ENCODE data around the gene PPP1R16B. TPM values are rescaled to one million over a fixed set of nuclear protein-coding genes. Genes with fewer than 3 reads are reported as not detected.
"Not testable (repeated sequence)": the region's sequence is repeated elsewhere in the genome, so short reads cannot be mapped to it uniquely, and the experiment has no call there.

PPP1R16B gene
- total RNA-seq, 1 experiment from 2014 or later = under 0.01 TPM

DNA sequence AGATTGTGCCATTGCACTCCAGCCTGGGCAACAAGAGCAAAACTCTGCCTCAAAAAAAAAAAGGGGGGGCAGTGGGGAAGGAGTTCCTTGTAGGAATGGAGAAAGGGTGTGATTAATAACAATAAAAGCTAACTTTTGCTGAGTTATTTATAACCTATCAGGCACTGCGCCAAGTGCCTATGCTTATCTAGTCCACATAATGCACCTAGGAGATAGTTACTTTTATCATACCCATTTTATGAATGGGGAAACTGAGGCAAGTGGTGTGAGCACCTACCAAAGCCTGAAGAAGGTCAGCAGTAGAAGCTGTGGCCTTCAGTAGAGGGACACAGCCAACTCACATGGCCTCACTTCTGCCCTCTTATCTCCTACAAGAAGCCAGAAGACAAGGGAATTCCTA lies 13.6 kb upstream of the PPP1R16B start:
- DNase-seq (ENCODE audit: low read depth) = no peak

DNA sequence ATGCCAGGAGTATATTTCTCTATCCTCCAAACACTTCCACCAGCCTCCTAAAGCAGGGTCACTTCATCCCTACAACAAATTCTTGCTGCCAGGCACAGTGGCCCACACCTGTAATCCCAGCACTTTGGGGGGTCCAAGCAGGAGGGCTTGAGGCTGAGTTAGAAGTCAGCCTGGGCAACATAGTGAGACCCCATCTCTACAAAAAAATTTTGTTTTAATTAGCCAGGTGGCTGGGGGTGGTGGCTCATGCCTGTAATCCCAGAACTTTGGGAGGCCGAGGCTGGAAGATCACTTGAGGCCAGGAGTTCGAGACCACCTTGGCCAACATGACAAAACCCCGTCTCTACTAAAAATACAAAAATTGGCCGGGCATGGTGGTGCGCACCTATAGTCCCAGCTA lies 11.4 kb upstream of the PPP1R16B start:
- not testable (repeated sequence) for DNase-seq (ENCODE audit: low read depth)

- DNase-seq (ENCODE audit: low read depth) = no peak
Observed at GRCh38 chr20:38798266-38798665, 7.2 kb upstream of the PPP1R16B start.

DNA sequence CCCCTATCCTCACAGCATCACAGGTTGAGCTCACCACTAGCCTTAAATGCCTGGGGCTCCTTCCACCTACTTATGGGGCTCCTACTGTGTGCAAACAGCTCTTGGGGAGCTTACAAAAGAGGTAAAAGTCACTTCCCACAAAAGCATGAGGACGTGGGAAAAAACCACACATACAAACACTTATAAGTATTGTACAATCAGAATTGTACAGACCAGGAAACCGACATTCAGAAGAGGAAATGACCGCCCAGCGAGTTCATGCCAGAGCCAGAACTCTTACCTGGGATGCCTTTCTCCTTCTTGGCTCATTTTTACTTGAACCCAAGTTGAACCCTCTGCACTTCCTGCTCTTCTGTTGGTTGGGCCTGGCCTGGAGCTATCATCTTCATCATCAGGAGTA lies 6.3 kb upstream of the PPP1R16B start:
- no peak for DNase-seq (ENCODE audit: low read depth)

DNA sequence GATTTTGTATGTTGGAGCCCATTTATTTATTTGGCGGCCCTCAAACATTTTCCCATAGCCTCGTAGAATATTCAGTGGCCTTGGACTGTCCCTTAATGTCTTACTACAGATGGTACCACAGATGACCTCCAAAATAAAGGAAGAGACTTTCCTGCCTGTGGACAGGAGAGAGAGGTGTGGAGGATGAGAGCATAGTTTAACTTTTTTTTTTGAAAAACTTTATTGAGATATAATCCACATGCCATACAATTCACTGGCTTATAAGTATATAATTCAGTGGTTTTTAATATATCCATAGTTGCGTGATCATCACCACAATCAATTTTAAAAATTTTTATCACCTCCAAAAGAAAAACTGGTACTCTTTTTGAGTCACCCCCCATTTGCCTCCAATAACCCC lies 4.6 kb upstream of the PPP1R16B start:
- DNase-seq (ENCODE audit: low read depth) = no peak

DNA sequence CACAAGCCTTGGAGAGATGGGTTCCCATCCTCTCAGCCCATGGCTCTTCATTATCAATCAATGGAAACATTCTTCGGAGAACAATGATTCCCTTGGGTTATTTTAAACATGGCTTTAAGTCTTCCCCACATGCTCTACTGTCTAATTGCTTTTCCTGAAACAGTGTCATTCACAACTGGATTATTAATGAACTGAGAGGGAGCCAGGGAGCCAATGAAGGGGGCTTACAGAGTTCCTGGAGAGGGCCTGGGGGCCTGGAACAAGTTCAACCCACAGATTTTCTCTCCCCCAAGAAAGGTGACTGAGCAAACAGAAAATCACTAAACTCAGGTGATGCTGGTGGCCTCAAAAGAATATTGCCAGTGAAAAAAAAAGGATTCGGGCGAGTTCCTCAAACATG lies 1.3 kb upstream of the PPP1R16B start:
- no peak for DNase-seq (ENCODE audit: low read depth)

- DNase-seq (ENCODE audit: low read depth) = no peak
Observed at GRCh38 chr20:38804682-38805501, 605 bp upstream of the PPP1R16B start.

- DNase-seq (ENCODE audit: low read depth) = no peak
Observed at GRCh38 chr20:38805958-38806854, 709 bp downstream of the PPP1R16B start.

DNA sequence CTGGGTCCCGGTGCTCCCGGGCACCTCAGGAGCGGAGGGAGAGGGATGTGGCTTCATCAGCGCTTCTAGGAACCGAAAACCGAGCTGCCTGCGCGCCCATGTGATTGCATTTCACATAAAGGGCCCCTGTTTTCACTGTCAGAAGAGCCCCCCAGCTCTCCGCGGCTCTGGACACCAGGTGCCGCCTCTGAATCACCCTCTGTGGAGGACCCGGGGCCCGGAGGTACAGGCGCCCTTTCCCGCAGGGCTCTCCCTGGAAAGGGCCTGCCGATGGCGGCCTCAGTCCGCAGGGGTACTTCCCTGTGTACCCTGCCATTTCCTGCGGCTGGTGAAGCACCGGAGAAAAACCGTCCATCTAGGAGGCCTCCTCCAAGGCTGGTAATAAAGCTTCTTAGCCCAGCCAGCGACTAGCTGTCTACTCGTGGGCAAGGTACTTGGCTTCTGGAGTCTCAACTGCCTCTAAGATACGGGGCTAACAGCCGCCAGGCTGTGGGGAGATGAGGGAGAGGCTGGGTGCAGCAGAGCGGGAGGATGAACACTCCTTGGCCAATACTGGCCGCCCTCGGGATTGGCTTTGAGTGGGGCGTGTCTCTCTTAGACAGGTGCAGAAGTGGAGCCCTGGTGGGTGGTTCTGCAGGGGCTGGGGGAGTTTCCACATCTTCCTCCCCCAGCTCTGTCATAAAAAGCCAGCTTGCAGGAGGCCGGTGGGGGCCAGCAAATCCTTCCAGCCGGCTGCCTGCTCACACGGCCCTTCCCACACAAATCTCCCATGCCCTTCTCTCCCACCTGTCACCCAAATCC lies 1.6 kb downstream of the PPP1R16B start:
- no peak for DNase-seq (ENCODE audit: low read depth)

DNA sequence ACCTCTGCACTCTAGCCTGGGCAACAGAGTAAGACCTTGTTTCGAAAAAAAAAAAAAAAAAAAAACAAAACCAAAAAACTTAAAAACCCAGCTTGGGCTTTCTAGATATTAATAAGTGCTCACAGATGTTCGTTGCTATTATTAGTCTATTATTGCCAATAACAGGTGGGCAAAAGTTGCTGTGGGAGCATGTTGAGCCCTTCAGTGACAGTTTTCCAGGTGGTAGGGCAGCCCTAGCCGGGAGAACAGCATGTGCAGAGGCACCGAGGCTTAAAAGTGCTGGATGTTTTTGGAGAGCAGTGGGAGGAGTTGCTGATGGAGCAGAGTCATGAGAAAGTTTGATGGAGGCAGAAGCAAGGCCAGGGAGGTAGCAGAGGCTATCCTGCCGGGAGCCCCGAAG lies 4.4 kb downstream of the PPP1R16B start:
- no peak for DNase-seq (ENCODE audit: low read depth)

DNA sequence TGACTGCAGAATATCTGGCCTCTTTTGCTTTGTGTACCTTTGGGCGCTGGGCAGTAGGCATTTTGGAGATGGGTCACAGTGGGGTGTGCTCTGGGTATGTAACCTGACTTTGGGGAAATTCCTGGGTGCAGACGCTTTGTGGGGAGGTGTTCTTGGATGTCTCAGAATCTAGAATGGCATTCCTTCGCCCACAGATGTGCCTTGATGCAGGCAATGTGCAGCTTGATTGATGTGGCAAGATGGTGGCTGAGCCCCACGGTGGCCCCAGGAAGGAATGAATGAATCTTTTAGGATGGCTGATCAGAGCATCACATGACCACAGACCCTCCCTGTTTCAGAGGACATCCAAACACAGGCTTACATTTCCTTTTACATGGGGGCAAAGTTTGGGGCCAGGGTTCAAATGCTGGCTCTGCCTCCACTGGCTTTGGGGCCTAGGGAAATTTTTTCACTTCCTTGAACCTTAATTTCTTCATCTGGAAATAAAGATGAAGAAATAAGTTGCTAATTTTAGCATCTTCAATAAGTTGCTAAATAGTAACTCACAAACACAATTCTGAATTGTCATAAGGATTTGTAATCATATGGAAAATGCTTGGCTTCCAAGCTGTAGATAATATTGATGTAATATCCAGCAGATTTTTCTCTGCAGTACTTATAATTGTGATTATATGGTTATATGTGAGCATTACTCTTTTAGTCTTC lies 5.6 kb downstream of the PPP1R16B start:
- no peak for DNase-seq (ENCODE audit: low read depth)

DNA sequence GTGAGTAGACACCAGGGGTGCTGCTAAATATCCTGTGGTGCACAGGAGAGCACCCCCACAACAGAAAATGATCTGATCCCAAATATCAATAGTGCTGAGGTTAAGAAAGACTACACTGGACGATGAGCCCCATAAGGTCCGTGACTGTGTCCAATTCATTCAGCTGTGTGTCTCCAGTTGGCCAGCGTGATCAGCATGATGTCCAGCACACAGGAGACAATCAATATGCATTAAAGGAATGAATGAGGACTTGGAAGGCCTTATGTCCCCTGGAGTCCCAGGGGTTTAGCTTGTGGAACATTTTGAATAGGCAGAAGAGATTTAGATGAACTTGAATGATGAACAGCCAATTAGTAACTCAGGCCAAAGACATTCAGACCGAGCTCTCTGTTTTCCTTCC lies 6.3 kb downstream of the PPP1R16B start:
- DNase-seq (ENCODE audit: low read depth) = no peak

GRCh38 chr20:38812182-38812581 lies 6.7 kb downstream of the PPP1R16B start:
- DNase-seq (ENCODE audit: low read depth) = no peak

DNA sequence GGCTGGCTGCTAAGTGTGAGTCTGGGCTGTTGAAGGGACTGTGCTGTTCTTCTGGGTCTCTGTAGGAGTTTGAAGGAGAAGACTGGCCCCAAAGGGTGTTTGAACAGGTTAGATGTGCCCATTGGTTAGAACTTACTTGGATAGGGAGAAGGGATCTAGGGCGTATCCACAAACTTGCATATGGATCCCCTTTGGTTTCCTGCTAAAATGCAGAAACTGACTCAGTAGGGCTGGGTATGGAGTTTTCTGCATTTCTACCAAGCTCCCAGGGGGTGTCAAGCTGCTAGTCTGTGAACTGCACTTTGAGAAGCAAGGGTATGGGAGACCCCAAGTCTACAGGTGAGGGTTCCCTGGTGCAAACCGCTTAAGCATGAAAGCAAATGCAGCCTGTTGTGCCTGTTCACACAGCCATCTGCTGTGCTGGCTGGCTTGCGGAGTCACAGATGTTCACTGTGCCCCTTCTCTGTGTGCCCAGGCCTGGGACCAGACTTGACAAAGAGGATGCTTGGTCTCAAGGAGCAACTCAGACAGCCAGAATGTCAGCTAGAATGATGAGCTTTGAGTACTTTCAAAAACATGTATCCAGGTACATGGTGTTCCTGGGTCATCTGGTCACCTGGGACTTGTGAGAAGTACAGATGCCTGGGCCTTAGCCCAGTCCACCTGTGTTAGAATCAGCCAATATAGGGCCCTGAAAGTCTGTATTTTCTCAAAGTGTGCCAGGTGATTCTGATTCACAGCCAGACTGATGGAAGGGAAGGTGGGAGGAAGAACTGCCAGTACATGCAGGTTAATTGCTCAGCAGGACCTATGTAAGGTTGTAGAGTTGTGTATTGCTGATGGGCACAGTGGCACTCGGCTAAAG lies 7.4 kb downstream of the PPP1R16B start:
- no peak for DNase-seq (ENCODE audit: low read depth)

DNA sequence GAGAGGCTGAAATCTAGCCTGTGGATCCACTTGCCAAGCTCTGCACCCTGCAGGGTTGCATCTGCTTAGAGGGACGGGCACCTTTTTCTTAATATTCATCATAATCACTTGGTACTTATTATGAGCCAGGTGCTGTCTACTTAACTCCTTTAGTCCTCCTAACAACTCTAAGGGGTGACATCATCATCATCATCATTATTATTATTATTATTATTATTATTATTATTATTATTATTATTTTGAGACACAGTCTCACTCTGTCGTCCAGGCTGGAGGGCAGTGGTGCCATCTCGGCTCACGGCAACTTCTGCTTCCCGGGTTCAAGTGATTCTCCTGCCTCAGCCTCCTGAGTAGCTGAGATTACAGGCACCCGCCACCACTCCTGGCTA lies 8.1 kb downstream of the PPP1R16B start:
- DNase-seq (ENCODE audit: low read depth) = not testable (repeated sequence)

DNA sequence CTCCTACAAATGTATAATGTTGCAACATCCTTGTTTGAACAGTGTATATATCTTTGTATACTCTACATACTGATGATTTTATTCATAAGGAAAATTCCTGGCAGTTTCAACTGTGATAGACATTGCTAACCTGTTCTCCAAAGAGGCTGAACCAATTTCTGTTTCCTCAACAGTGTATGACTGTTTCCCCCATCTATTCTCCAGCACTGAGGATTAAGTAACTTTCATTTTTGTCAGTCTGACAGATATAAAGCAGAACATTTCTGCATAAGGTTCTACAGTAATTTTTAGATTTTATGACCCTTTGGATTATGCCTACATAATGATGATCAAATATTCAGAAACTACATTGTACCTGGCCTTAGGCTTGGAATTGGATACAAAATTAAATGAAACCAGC lies 9.9 kb downstream of the PPP1R16B start:
- no peak for DNase-seq (ENCODE audit: low read depth)

DNA sequence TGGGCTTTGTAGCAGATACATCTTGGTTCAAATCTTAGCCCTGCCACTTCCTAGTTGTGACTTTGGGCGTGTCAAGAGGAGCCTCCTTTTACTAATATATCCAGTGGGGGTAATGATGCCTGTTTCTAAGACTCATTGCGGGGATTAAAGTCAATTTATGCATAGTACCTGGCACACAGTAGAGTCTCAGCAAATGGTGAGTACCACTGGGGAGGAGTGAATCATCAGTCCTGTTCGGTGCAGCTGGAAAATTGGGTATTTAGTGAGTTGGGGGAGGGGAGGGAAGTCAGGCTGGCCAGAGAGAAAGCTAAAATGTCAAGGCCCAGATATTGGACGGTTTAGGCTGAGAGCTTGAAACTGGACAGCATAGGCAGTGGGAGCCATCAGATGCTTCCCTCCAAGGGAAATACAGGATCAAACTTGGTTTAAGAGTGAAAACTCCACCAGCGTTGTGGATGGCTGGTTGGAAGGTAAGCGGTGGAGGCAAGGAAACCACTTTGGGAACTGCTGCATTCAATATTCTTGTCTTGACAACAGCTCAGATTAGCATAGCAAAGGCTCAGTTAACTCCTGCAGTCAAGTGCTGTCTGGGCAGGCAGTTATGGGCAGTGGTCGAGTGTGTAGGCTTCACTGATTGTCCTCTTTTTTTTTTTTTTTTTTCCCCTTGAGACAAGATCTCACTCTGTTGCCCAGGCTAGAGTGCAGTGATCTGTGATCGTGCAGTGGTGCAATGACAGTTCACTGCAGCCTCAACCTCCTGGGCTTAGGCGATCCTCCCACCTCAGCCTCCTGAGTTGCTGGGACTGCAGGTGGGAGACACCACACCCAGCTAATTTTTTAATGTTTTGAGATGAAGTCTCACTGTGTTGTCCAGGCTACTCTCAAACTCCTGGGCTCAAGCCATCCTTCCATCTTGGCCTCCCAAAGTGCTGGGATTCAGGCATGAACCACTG lies 12.9 kb downstream of the PPP1R16B start:
- no peak for DNase-seq (ENCODE audit: low read depth)

- no peak for DNase-seq (ENCODE audit: low read depth)
Observed at GRCh38 chr20:38825571-38825900, 20.0 kb downstream of the PPP1R16B start.

DNA sequence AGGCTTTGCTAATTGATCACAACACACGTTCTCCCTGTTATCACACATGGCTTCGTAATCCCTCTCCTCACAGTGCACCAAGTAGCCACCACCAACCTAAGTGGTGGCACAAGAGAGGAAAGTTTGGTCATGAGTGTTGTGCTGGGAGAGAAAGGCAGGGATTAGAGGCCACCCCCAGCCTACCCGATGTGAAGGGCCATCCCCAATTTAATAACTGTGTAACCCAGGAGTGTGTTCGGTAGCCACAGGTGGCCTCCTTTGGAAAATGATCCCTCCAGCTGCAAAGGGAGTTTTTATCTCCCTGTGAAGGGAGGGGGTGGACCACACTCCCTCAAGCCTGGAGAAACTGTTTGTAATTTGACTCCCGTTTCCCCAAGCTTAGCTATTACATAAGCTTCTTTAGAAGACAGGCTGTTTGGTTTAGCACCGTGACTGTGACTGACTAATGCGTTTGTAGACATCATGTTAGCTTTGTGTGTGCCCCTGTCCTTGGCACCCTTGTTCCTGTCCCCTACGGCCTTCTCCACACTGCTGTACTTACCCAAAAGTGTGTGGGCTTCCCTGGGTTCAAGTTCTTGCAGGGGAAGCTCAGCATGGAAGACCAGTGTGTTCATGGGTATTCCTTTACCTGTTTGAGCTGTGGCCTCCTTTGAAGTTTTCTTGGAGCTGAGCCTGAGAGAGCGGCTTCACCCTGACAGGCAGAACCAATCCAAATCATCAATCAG lies 20.6 kb downstream of the PPP1R16B start:
- peak; percentile 57 for DNase-seq (ENCODE audit: low read depth)
